ENCODE results near the gene CFAP126. TPM values are rescaled to one million over a fixed set of nuclear protein-coding genes. Genes with fewer than 3 reads are reported as not detected.

Gene CFAP126
- total RNA-seq, 1 experiment from 2014 or later: not detected

DNA sequence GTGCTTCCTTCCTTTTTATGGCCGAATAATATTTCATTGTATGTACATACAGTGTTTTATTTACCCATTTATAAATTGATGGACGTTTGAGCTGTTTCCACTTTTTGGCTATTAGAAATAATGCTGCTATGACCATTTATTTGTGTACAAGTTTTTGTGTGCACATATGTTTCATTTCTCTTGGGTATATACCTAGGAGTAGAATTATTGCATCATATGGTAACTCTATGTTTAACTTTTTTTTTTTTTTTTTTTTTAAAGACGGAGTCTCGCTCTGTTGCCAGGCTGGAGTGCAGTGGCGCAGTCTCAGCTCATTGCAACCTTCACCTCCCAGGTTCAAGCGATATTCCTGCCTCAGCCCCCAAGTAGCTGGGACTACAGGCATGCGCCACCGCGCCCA, 34.5 kb downstream of the CFAP126 start:
- Mint-ChIP-seq H3K36me3 (ENCODE audit: insufficient read depth in 1 of 3, low read depth in 3 of 3) (peaks cover 14 to 72% (median 62%) of the 10 kb centered on the region in 3 experiments; a peak in 6 of 7 replicates), H3K4me1 (no peaks in the 10 kb centered on the region), H3K27me3 (ENCODE audit: low read depth) (no peaks in the 10 kb centered on the region), H3K9me3 (no peaks in the 10 kb centered on the region), H3K4me3 (no peak overlapping the region), H3K27ac (no peak overlapping the region; a peak in 1 of 7 replicates)
- TF ChIP-seq, protein P1, sequence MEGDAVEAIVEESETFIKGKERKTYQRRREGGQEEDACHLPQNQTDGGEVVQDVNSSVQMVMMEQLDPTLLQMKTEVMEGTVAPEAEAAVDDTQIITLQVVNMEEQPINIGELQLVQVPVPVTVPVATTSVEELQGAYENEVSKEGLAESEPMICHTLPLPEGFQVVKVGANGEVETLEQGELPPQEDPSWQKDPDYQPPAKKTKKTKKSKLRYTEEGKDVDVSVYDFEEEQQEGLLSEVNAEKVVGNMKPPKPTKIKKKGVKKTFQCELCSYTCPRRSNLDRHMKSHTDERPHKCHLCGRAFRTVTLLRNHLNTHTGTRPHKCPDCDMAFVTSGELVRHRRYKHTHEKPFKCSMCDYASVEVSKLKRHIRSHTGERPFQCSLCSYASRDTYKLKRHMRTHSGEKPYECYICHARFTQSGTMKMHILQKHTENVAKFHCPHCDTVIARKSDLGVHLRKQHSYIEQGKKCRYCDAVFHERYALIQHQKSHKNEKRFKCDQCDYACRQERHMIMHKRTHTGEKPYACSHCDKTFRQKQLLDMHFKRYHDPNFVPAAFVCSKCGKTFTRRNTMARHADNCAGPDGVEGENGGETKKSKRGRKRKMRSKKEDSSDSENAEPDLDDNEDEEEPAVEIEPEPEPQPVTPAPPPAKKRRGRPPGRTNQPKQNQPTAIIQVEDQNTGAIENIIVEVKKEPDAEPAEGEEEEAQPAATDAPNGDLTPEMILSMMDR (conservative IDR thresholded peaks at IDR 0.05): no peak
- Histone ChIP-seq H3K9me3 (ENCODE audit: control insufficient read depth, low read depth, low read length) (no peaks in the 10 kb centered on the region), H2BK120ac (ENCODE audit: low read depth, low read length, poor library complexity, severe bottlenecking) (no peak overlapping the region), H3T11ph (ENCODE audit: low read length) (no peak overlapping the region), H3K4ac (ENCODE audit: low read depth, low read length) (no peak overlapping the region), H4K20me1 (ENCODE audit: control insufficient read depth, insufficient read depth, insufficient read length) (no peaks in the 10 kb centered on the region), H2BK5ac (ENCODE audit: insufficient read length, low read length) (no peak overlapping the region), H3K9ac (ENCODE audit: extremely low read depth, insufficient read length, low read length) (no peak overlapping the region), H3K27ac (ENCODE audit: insufficient read length, low read depth, low read length) (no peak overlapping the region), H2AFZ (ENCODE audit: low read length) (no peak overlapping the region), H2BK15ac (ENCODE audit: low read depth, low read length) (no peak overlapping the region), H3K23me2 (ENCODE audit: insufficient read length, low read depth, low read length, poor library complexity, severe bottlenecking) (no peaks in the 10 kb centered on the region), H4K5ac (ENCODE audit: insufficient read length, low read depth, low read length) (no peak overlapping the region), H3K79me2 (ENCODE audit: insufficient read depth, low read length) (no peaks in the 10 kb centered on the region), H4K91ac (ENCODE audit: insufficient read length, low read depth, low read length) (no peak overlapping the region), H3K79me1 (ENCODE audit: insufficient read depth, low read depth, low read length, poor library complexity, severe bottlenecking) (no peaks in the 10 kb centered on the region), H3K14ac (ENCODE audit: insufficient read depth, low read length) (no peak overlapping the region), H2AK5ac (ENCODE audit: insufficient read length, low read length) (no peak overlapping the region), H3K27me3 (ENCODE audit: insufficient read depth, low read length) (no peaks in the 10 kb centered on the region), H3K56ac (ENCODE audit: insufficient read length, low read depth, low read length) (no peak overlapping the region), H2BK12ac (ENCODE audit: insufficient read length, low read depth, low read length) (no peak overlapping the region), H3K23ac (ENCODE audit: insufficient read length, low read depth, low read length) (no peak overlapping the region), H3K4me1 (ENCODE audit: insufficient read depth, low read length) (no peaks in the 10 kb centered on the region), H2BK20ac (ENCODE audit: low read depth, low read length, poor library complexity, severe bottlenecking) (no peak overlapping the region), H3K4me2 (ENCODE audit: insufficient read depth, insufficient read length, low read length) (no peak overlapping the region), H4K8ac (replicated peaks; ENCODE audit: insufficient read length, low read depth, low read length) (no peak overlapping the region), H3K18ac (ENCODE audit: insufficient read length, low read depth, low read length) (no peak overlapping the region)
- DNase-seq: no peak
- WGBS (ENCODE audit: extremely low coverage, insufficient read length, low lambda C conversion rate): no CpG with 5 or more reads among the region's 9 CpGs

Measured in H9 (cell line).